A673 (cell line): Measurements from ENCODE around the gene GALNT10. TPM values are rescaled to one million over a fixed set of nuclear protein-coding genes. Genes with fewer than 3 reads are reported as not detected.

Experiments
- BruUV-seq: library from RNA; stranded (reverse); fragments of 400-500 nt; replicated peaks from 2 replicates; lab custom pipeline; 2021; lab: Mats Ljungman, UMichigan
- CTCF ChIA-PET: fragments of 300-600 bp; sonication (Branson Sonifier 250); formaldehyde crosslinking; loops from one replicate; lab custom pipeline; 2022; ENCODE audit warnings: antibody characterized with exemption; lab: Charles Lee
- POLR2A ChIA-PET: fragments of 300-600 bp; sonication (Branson Sonifier 250); formaldehyde crosslinking; loops from one replicate; lab custom pipeline; 2022; ENCODE audit warnings: antibody characterized with exemption; ENCODE audit not compliant: low non-redundant PET; lab: Charles Lee
- DNase-seq: peaks from one replicate; pipeline ENCODE4 v3.0.0-alpha.2; 2015; ENCODE audit warnings: low spot score
- H3K27ac ChIP-seq: fragments of 200-600 bp; sonication (generic); 2 replicates; pipeline ENCODE4 v1.5.1; 2016; ENCODE audit warnings: mixed run types, low read depth, mild to moderate bottlenecking, mixed read lengths, antibody characterized with exemption, low read length; ENCODE audit not compliant: poor library complexity, severe bottlenecking
- H3K27me3 ChIP-seq: fragments of 200-600 bp; sonication (generic); replicated peaks from 2 replicates; pipeline ENCODE4 v1.6.1; 2017; ENCODE audit warnings: mixed run types, low read depth, mild to moderate bottlenecking, mixed read lengths, antibody characterized with exemption, low read length; ENCODE audit not compliant: insufficient read depth, poor library complexity
- H3K36me3 ChIP-seq: fragments of 200-600 bp; sonication (generic); 2 replicates; pipeline ENCODE4 v1.6.1; 2016; ENCODE audit warnings: mixed run types, mild to moderate bottlenecking, mixed read lengths, antibody characterized with exemption, low read length; ENCODE audit not compliant: insufficient read depth, poor library complexity, severe bottlenecking
- H3K4me1 ChIP-seq: fragments of 200-600 bp; sonication (generic); 2 replicates; pipeline ENCODE4 v1.6.1; 2017; ENCODE audit warnings: mixed run types, mild to moderate bottlenecking, mixed read lengths, antibody characterized with exemption, low read length; ENCODE audit not compliant: insufficient read depth, poor library complexity, severe bottlenecking
- H3K4me3 ChIP-seq: fragments of 200-600 bp; sonication (generic); 2 replicates; pipeline ENCODE4 v1.5.1; 2016; ENCODE audit warnings: low read depth, mixed run types, mild to moderate bottlenecking, mixed read lengths, low read length; ENCODE audit not compliant: poor library complexity, severe bottlenecking
- H3K9me3 ChIP-seq: fragments of 200-600 bp; sonication (generic); 2 replicates; pipeline ENCODE4 v1.6.1; 2016; ENCODE audit warnings: mixed run types, low read depth, mild to moderate bottlenecking, mixed read lengths, antibody characterized with exemption, low read length; ENCODE audit not compliant: poor library complexity, severe bottlenecking
- CTCF ChIP-seq: fragments of 300-800, 200-600 bp; sonication (generic); conservative IDR thresholded peaks from 2 replicates; pipeline ENCODE4 v1.5.1; 2017; ENCODE audit warnings: low read depth, mild to moderate bottlenecking, antibody characterized with exemption, low read length, moderate library complexity, mixed read lengths
- EZH2 ChIP-seq: fragments of 200-600 bp; sonication (generic); IDR thresholded peaks from 2 replicates; pipeline ENCODE4 v1.6.1; 2017; ENCODE audit warnings: borderline replicate concordance, low read depth, mild to moderate bottlenecking, mixed read lengths, antibody characterized with exemption, low read length; ENCODE audit not compliant: poor library complexity, severe bottlenecking
- intact Hi-C: fragments of 100-400 bp; cut with micrococcal nuclease; formaldehyde crosslinking; loops from one replicate; pipeline ENCODE4 v1.10.0; 2022; ENCODE audit not compliant: unreplicated experiment
- total RNA-seq: library from RNA; stranded (reverse); gene quantifications from 2 replicates; pipeline ENCODE4 v1.2.3, GENCODE V29; 2021

The GALNT10 gene
- total RNA-seq, 1 experiment from 2014 or later: 17.9 TPM

- Histone ChIP-seq H3K9me3 (no peaks in the 10 kb centered on the region), H3K36me3 (no peaks in the 10 kb centered on the region), H3K4me3 (no peak overlapping the region), H3K27ac (no peak overlapping the region), H3K27me3 (no peaks in the 10 kb centered on the region), H3K4me1 (no peaks in the 10 kb centered on the region)
- POLR2A ChIA-PET: no interaction called here
- no peak for TF ChIP-seq EZH2
- TF ChIP-seq CTCF: no peak
- intact Hi-C loops: no loop called here
- BruUV-seq: no TSS peak
- no peak for DNase-seq
- CTCF ChIA-PET: no interaction called here
Measured at GRCh38 chr5:154319736-154320135, 129.2 kb downstream of the GALNT10 start.

GRCh38 chr5:154320224-154321089 lies 129.9 kb downstream of the GALNT10 start:
- Histone ChIP-seq H3K4me3 (no peak overlapping the region), H3K27me3 (no peaks in the 10 kb centered on the region), H3K27ac (no peak overlapping the region), H3K36me3 (no peaks in the 10 kb centered on the region), H3K4me1 (no peaks in the 10 kb centered on the region), H3K9me3 (no peaks in the 10 kb centered on the region)
- no TSS peak for BruUV-seq
- no peak for DNase-seq
- TF ChIP-seq EZH2: no peak
- TF ChIP-seq CTCF: no peak
- CTCF ChIA-PET: no interaction called here
- POLR2A ChIA-PET: no interaction called here
- intact Hi-C loops: no loop called here

- Histone ChIP-seq H3K9me3 (no peaks in the 10 kb centered on the region), H3K27ac (no peak overlapping the region), H3K4me3 (no peak overlapping the region), H3K27me3 (no peaks in the 10 kb centered on the region), H3K4me1 (no peaks in the 10 kb centered on the region), H3K36me3 (no peaks in the 10 kb centered on the region)
- no peak for TF ChIP-seq EZH2
- no peak for TF ChIP-seq CTCF
- no peak for DNase-seq
- ChIA-PET POLR2A (no interaction called here), CTCF (no interaction called here)
- no TSS peak for BruUV-seq
- intact Hi-C loops: no loop called here
Measured at GRCh38 chr5:154321546-154321945, 131.0 kb downstream of the GALNT10 start.
